Suprapubic skin (tissue), 4 donors: Measurements from ENCODE around the gene PTPRN2. TPM values are rescaled to one million over a fixed set of nuclear protein-coding genes. Genes with fewer than 3 reads are reported as not detected.

ENCODE experiments used
- DNase-seq, 2 donors: peaks; one replicate each; pipeline ENCODE4 v3.0.0-alpha.2; 2019; ENCODE audit warnings: low spot score in 2 of 2
- H3K27ac ChIP-seq: fragments of 200-600 bp; sonication (generic); one replicate; pipeline ENCODE4 v1.5.1; 2019
- H3K27me3 ChIP-seq: fragments of 200-600 bp; sonication (generic); one replicate; pipeline ENCODE4 v1.5.1; 2019
- H3K36me3 ChIP-seq: fragments of 200-600 bp; sonication (generic); one replicate; pipeline ENCODE4 v1.5.1; 2019
- H3K4me1 ChIP-seq: fragments of 200-600 bp; sonication (generic); one replicate; pipeline ENCODE4 v1.5.1; 2019
- H3K4me3 ChIP-seq: fragments of 200-600 bp; sonication (generic); one replicate; pipeline ENCODE4 v1.5.1; 2019; ENCODE audit warnings: mild to moderate bottlenecking
- H3K9me3 ChIP-seq: fragments of 200-600 bp; sonication (generic); one replicate; pipeline ENCODE4 v1.5.1; 2019
- EP300 ChIP-seq: sonication (generic); formaldehyde crosslinking; IDR thresholded peaks from one replicate; pipeline ENCODE4 v1.6.1; 2017; ENCODE audit warnings: antibody characterized with exemption
- POLR2A ChIP-seq, 2 donors: fragments of 450-650 bp; IDR thresholded peaks; one replicate each; pipeline ENCODE4 v1.6.1; 2017; ENCODE audit warnings: antibody characterized with exemption in 2 of 2, mild to moderate bottlenecking in 2 of 2, moderate library complexity in 2 of 2
- POLR2AphosphoS5 ChIP-seq, 3 donors: sonication (generic); formaldehyde crosslinking; IDR thresholded peaks; one replicate each; pipeline ENCODE4 v1.6.1; 2017; ENCODE audit warnings: antibody characterized with exemption in 3 of 3
- WGBS: methylation state at CpG from one replicate; pipeline ENCODE4 v1.1.5; 2018; 5-methylcytosine and 5-hydroxymethylcytosine counted together
- total RNA-seq, 4 donors: library from RNA; depleted of rRNA; stranded (reverse); fragments of >200 nt; gene quantifications; one replicate each; pipeline ENCODE4 v1.1.0, GENCODE V29; 2016
- TF ChIP-seq, protein P1 (sequence below), 2 donors: fragments of 200-600 bp in 1 of 2; fragments of 450-650 bp in 1 of 2; sonication (generic) in 1 of 2; IDR thresholded peaks; one replicate each; pipeline ENCODE4 v1.5.1; 2016 to 2019; ENCODE audit warnings: antibody characterized with exemption in 2 of 2, mild to moderate bottlenecking in 1 of 2, moderate library complexity in 1 of 2

The PTPRN2 gene
- total RNA-seq, 4 donors from 2014 or later = 0.23 to 1.8 (median 1.3) TPM

DNA sequence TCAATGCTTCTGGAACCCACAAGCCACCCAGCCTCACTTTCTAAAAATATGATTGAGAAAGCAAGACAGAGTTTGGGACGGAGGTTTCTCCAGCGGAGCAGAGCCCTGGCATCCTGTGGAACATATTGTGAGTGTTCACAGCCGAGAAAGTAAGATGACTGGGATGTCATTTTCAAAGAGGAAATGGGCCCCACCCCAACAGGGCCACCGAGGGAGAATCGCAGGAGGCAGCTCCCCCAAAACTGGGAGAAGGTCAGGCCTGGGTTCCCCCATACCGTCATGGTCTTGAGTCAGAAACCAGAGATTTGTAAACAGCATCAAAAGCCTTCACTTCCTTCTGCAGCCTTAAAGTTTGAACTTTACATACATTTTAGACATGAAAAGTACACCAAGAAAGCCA, 560.0 kb downstream of the PTPRN2 start:
- WGBS = 86% methylated on average over 6 of the region's 6 CpGs
- Histone ChIP-seq H3K4me1 (no peaks in the 10 kb centered on the region), H3K4me3 (no peak overlapping the region), H3K36me3 (no peaks in the 10 kb centered on the region), H3K27me3 (peaks cover 5% of the 10 kb centered on the region), H3K9me3 (no peaks in the 10 kb centered on the region), H3K27ac (no peak overlapping the region)
- peak in 1 of 2 donors; percentile 57 for DNase-seq
- TF ChIP-seq, protein P1, sequence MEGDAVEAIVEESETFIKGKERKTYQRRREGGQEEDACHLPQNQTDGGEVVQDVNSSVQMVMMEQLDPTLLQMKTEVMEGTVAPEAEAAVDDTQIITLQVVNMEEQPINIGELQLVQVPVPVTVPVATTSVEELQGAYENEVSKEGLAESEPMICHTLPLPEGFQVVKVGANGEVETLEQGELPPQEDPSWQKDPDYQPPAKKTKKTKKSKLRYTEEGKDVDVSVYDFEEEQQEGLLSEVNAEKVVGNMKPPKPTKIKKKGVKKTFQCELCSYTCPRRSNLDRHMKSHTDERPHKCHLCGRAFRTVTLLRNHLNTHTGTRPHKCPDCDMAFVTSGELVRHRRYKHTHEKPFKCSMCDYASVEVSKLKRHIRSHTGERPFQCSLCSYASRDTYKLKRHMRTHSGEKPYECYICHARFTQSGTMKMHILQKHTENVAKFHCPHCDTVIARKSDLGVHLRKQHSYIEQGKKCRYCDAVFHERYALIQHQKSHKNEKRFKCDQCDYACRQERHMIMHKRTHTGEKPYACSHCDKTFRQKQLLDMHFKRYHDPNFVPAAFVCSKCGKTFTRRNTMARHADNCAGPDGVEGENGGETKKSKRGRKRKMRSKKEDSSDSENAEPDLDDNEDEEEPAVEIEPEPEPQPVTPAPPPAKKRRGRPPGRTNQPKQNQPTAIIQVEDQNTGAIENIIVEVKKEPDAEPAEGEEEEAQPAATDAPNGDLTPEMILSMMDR (IDR thresholded peaks at IDR 0.05) = no peak
- TF ChIP-seq POLR2A (IDR thresholded peaks at IDR 0.05) (no peak), POLR2AphosphoS5 (IDR thresholded peaks at IDR 0.05) (no peak), EP300 (no peak)

DNA sequence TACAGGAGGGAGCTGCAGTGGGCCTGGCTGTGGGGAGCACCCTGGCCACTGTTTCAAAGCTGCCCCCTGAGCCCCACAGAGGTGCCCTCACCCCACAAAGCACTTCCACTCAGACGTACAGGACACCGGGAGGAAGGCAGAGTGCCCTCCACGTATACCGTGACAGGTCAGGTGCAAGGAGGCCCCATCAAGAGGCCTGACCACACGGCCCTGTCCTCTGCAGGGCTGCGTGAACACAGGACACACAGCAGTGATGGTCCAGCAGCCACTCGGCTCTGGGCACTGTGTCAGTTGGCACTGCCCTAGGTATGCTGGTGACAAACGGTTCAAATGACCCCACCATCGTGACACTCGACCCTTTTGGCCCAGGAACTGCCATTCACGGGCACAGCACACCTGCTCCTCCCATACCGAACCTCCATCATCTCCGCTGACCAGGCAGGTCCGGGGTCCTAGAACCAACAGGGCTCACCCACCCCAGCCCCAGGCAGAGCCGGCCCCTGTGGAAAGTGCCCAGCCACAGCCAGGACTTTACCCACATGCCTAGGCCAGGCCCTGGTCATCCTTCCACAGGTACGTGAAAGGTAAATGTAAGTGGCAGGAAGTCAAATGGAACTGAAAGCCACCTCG, 560.9 kb downstream of the PTPRN2 start:
- H3K36me3 ChIP-seq = no peaks in the 10 kb centered on the region
- no peaks in the 10 kb centered on the region for H3K9me3 ChIP-seq
- DNase-seq = peak; percentile 28 to 62
- WGBS = 83% methylated on average over 11 of the region's 17 CpGs
- peaks cover 5% of the 10 kb centered on the region for H3K27me3 ChIP-seq
- no peak overlapping the region for H3K4me3 ChIP-seq
- H3K27ac ChIP-seq = no peak overlapping the region
- no peaks in the 10 kb centered on the region for H3K4me1 ChIP-seq
- TF ChIP-seq POLR2AphosphoS5 (IDR thresholded peaks at IDR 0.05) (no peak), EP300 (no peak)

DNA sequence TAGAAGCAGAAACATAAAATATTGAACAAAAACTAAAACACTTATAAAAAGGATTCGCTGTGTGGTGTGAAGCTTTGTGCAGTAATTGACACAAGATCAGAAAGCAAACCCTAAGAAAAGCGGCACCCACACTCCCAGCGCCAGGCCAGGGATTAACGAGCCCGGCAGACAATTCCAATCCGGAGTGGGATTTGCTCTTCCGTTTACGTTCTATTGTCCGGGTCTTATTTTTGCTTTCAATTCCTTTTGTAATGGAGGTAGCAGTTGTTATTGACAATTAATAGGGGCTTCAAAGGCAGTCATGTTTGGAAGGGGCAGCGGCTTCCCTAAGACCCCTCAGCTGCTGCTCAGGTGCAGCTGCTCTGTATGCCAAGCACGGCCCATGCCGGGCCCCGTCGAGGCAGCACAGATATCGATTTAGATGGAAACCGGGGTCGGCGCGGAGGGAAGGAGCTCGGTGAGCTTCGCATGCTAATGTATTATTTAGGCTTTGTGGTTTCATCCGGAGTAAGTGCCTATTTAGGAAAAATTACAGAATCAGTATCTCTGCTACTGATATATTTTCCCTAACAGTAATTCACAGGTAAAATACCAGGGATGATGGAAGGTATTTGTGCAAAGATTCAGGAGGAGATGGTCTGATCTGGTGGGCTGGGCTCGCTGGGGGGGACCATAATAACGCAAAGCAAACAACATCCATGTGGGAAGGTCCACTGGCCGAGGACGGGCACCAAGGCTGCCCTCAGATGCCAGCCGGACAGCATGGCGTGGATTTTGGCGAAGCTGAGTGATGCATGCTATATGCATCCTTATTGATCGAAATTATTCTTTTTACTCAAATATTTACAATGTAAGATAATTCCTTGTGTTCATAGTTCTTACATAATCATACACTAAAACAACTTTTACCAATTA, 561.7 kb downstream of the PTPRN2 start:
- Histone ChIP-seq H3K4me1 (no peaks in the 10 kb centered on the region), H3K27ac (no peak overlapping the region), H3K27me3 (peaks cover 5% of the 10 kb centered on the region), H3K36me3 (no peaks in the 10 kb centered on the region), H3K9me3 (no peaks in the 10 kb centered on the region), H3K4me3 (no peak overlapping the region)
- 92% methylated on average over 30 of the region's 30 CpGs for WGBS
- TF ChIP-seq, protein P1 (IDR thresholded peaks at IDR 0.05) = no peak
- TF ChIP-seq EP300 (no peak), POLR2AphosphoS5 (IDR thresholded peaks at IDR 0.05) (no peak), POLR2A (IDR thresholded peaks at IDR 0.05) (no peak)
- peak; percentile 13 to 67 for DNase-seq

DNA sequence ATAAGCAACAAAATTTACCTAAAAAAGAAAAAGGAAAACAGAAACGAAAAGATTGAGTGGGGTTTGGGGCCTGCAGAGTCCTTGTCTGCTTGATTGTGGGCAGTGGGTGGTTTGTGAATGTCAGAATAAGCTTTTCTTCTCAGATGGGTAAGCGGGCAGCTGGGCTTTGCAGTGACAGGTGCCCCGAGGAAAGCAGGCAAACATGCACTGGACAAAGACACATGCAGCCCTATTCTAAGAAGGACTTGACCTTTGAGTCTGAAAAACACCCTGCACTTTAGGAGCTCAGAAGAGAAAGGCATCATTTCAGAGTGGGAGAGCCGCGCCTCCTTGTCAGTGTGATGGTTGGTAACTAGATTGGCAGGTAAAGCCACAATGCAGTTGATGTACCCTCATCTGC, 562.7 kb downstream of the PTPRN2 start:
- 85% methylated on average over 5 of the region's 5 CpGs for WGBS
- TF ChIP-seq EP300 = no peak
- TF ChIP-seq POLR2A (IDR thresholded peaks at IDR 0.05) = no peak
- TF ChIP-seq POLR2AphosphoS5 (IDR thresholded peaks at IDR 0.05) = no peak
- TF ChIP-seq, protein P1 (IDR thresholded peaks at IDR 0.05) = no peak
- H3K27ac ChIP-seq = no peak overlapping the region
- peak in 1 of 2 donors; percentile 40 for DNase-seq
- no peaks in the 10 kb centered on the region for H3K4me1 ChIP-seq
- peaks cover under 1% of the 10 kb centered on the region for H3K27me3 ChIP-seq
- no peaks in the 10 kb centered on the region for H3K9me3 ChIP-seq
- no peak overlapping the region for H3K4me3 ChIP-seq
- H3K36me3 ChIP-seq = no peaks in the 10 kb centered on the region

DNA sequence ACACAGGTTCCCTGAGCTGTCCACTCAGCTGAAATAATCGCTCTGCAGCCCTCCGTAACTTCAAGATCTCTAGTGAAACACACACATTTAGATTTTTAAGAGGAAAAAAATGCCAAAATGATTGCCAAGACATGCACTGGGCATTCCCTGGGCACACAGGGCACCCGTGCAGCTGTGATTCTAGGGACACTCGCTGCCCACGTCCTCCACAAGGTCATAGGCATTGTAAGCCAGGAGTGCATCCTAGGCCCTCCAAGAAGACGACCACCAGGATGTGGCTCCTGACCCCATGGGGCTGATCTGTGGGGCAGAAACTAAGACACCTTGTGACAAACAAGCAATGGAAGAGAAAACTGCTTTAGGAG, 563.3 kb downstream of the PTPRN2 start:
- no peaks in the 10 kb centered on the region for H3K4me1 ChIP-seq
- WGBS = 77% methylated on average over 6 of the region's 6 CpGs
- no peak overlapping the region for H3K27ac ChIP-seq
- H3K4me3 ChIP-seq = no peak overlapping the region
- TF ChIP-seq, protein P1 (IDR thresholded peaks at IDR 0.05) = no peak
- no peaks in the 10 kb centered on the region for H3K36me3 ChIP-seq
- no peaks in the 10 kb centered on the region for H3K27me3 ChIP-seq
- DNase-seq = peak in 1 of 2 donors; percentile 43
- H3K9me3 ChIP-seq = no peaks in the 10 kb centered on the region
